ENCODE data around the gene TBC1D24. TPM values are rescaled to one million over a fixed set of nuclear protein-coding genes. Genes with fewer than 3 reads are reported as not detected.
"Not testable (repeated sequence)": the region's sequence is repeated elsewhere in the genome, so short reads cannot be mapped to it uniquely, and the experiment has no call there.

The TBC1D24 gene
- total RNA-seq, 2 experiments from 2014 or later = 21.1 to 22.4 TPM

GRCh38 chr16:2543771-2544170, 68.8 kb downstream of the TBC1D24 start:
- H3K4me3 Mint-ChIP-seq; H3K36me3 Mint-ChIP-seq (ENCODE audit: low read depth); H3K27ac Mint-ChIP-seq; H3K27me3 Mint-ChIP-seq (ENCODE audit: low read depth); POLR2A ChIA-PET; DNase-seq; ATAC-seq; H3K9me3 Mint-ChIP-seq (ENCODE audit: insufficient read depth); CTCF ChIA-PET: not testable (repeated sequence)
- peaks cover 29% of the 10 kb centered on the region for H3K4me1 Mint-ChIP-seq (ENCODE audit: low read depth)

DNA sequence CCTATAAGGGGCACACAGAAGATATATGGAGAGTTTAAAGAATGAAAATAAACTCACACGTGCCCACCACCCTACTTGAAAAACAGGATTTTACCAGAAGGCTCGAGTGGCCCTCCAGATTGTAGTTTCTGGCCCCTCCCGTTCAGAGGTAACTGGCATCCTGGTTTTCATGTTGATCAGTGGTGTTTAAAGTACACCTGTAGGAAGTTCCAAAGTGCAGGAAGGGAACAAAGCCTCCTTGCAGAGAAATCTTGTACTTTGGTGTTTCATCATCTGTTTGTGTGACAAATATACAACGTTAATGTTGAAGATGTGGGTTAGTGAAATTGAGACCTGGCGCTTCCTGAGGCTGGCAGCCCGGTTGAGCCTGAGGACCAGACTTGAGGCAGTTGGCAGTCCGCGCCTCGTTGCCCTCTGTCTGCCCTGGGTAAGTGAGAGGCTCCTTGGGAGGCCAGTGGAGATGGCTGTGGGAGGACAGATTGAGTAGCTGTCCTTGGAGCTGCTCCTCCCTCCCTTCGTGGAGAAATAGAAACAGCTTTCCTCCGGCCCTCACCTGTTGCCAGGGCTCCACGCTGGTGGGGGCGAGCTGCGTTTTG, 75.5 kb downstream of the TBC1D24 start:
- H3K36me3 Mint-ChIP-seq (ENCODE audit: low read depth); H3K27ac Mint-ChIP-seq; H3K4me1 Mint-ChIP-seq (ENCODE audit: low read depth); POLR2A ChIA-PET; CTCF ChIA-PET; H3K9me3 Mint-ChIP-seq (ENCODE audit: insufficient read depth); ATAC-seq; H3K4me3 Mint-ChIP-seq; DNase-seq; H3K27me3 Mint-ChIP-seq (ENCODE audit: low read depth): not testable (repeated sequence)

DNA sequence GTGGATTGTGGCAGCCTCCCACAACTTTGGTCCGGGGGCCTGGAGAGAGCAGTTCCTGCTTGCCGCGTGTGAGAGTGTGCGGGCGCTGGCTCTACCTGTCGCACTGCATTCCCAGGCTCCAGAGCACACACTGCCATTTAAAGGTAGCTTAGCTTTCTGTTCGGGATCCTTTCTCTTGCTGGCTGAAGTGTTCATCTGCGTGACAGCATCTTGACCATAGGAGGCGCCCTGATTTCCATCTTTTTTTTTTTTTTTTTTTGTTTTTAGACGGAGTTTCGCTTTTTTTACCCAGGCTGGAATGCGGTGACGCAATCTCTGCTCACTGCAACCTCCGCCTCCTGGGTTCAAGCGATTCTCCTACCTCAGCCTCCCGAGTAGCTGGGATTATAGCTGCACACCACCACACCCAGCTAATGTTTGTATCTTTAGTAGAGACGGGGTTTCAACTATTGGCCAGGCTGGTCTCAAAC, 76.5 kb downstream of the TBC1D24 start:
- POLR2A ChIA-PET; DNase-seq; H3K4me1 Mint-ChIP-seq (ENCODE audit: low read depth); H3K27me3 Mint-ChIP-seq (ENCODE audit: low read depth); H3K4me3 Mint-ChIP-seq; H3K36me3 Mint-ChIP-seq (ENCODE audit: low read depth); H3K9me3 Mint-ChIP-seq (ENCODE audit: insufficient read depth); CTCF ChIA-PET; ATAC-seq; H3K27ac Mint-ChIP-seq: not testable (repeated sequence)

- ATAC-seq; CTCF ChIA-PET; H3K27me3 Mint-ChIP-seq (ENCODE audit: low read depth); POLR2A ChIA-PET; DNase-seq; H3K36me3 Mint-ChIP-seq (ENCODE audit: low read depth); H3K9me3 Mint-ChIP-seq (ENCODE audit: insufficient read depth); H3K27ac Mint-ChIP-seq; H3K4me3 Mint-ChIP-seq; H3K4me1 Mint-ChIP-seq (ENCODE audit: low read depth): not testable (repeated sequence)
These were observed 79.9 kb downstream of the TBC1D24 start for GRCh38 chr16:2554709-2555425.

Small RNA genes within 50 kb of the gene (microRNA-seq; reads per million reads assigned to microRNA genes)
- gene MIR3178 (not detected), gene MIR6767 (not detected), gene MIR6768 (not detected)

Other genes with a start within 250 kb of the TBC1D24 start
- gene DNASE1L2, start 238.7 kb upstream of the TBC1D24 start, total RNA-seq = 1 to 10 TPM; 3.3 to 4.1 TPM
- 10 to 100 TPM; 36.0 to 41.1 TPM for gene ECI1, start 223.5 kb upstream of the TBC1D24 start, total RNA-seq
- gene RNPS1, start 207.0 kb upstream of the TBC1D24 start, total RNA-seq = 100 to 1,000 TPM; 260 to 268 TPM
- 1 to 10 TPM; 6.3 to 6.8 TPM for gene ABCA3, start 134.4 kb upstream of the TBC1D24 start, total RNA-seq
- 100 to 1,000 TPM; 105 to 110 TPM for gene CCNF, start 45.7 kb upstream of the TBC1D24 start, total RNA-seq
- 10 to 100 TPM; 21.6 to 32.9 TPM for gene TEDC2, start 15.0 kb upstream of the TBC1D24 start, total RNA-seq
- gene NTN3, start 3.8 kb upstream of the TBC1D24 start, total RNA-seq = under 1 TPM in 1 of 2 experiments, not detected in 1; 0.10 TPM
- 100 to 1,000 TPM; 105 to 110 TPM for gene ATP6V0C, start 38.8 kb downstream of the TBC1D24 start, total RNA-seq
- 10 to 100 TPM; 54.0 to 58.5 TPM for gene AMDHD2, start 45.2 kb downstream of the TBC1D24 start, total RNA-seq
- not detected for gene CEMP1, start 56.3 kb downstream of the TBC1D24 start, total RNA-seq
- 10 to 100 TPM; 41.2 to 49.6 TPM for gene PDPK1, start 62.9 kb downstream of the TBC1D24 start, total RNA-seq
- gene KCTD5, start 207.4 kb downstream of the TBC1D24 start, total RNA-seq = 10 to 100 TPM; 33.2 to 35.9 TPM
- 1 to 10 TPM in 1 of 2 experiments, under 1 TPM in 1; 0.70 to 1.0 TPM for gene PRSS27, start 245.1 kb downstream of the TBC1D24 start, total RNA-seq